H9 (cell line): ENCODE results near the gene NEUROD4. TPM values are rescaled to one million over a fixed set of nuclear protein-coding genes. Genes with fewer than 3 reads are reported as not detected.
A peak's percentile ranks its signal among the peaks of the same experiment; 100 is the strongest.

Experiments
- DNase-seq: peaks from one replicate; pipeline ENCODE4 v3.0.0-alpha.2; 2017
- H2AFZ ChIP-seq: one replicate; pipeline ENCODE4 v1.6.1; 2013; ENCODE audit warnings: mild to moderate bottlenecking, low read length, control low read depth, moderate library complexity
- H2AK5ac ChIP-seq: 2 replicates; pipeline ENCODE4 v1.6.1; 2013; ENCODE audit warnings: low read length, control low read depth, mixed read lengths; ENCODE audit not compliant: insufficient read length
- H2BK120ac ChIP-seq: one replicate; pipeline ENCODE4 v1.6.1; 2013; ENCODE audit warnings: low read depth, mild to moderate bottlenecking, low read length, control low read depth, inconsistent platforms; ENCODE audit not compliant: poor library complexity, severe bottlenecking
- H2BK12ac ChIP-seq: 2 replicates; pipeline ENCODE4 v1.6.1; 2013; ENCODE audit warnings: low read length, control low read depth, mixed read lengths, low read depth; ENCODE audit not compliant: insufficient read length
- H2BK15ac ChIP-seq: 2 replicates; pipeline ENCODE4 v1.6.1; 2013; ENCODE audit warnings: low read depth, low read length, control low read depth
- H2BK20ac ChIP-seq: one replicate; pipeline ENCODE4 v1.6.1; 2013; ENCODE audit warnings: low read depth, mild to moderate bottlenecking, low read length, control low read depth, inconsistent platforms; ENCODE audit not compliant: poor library complexity, severe bottlenecking
- H2BK5ac ChIP-seq: 2 replicates; pipeline ENCODE4 v1.6.1; 2013; ENCODE audit warnings: low read length, control low read depth, mixed read lengths; ENCODE audit not compliant: insufficient read length
- H3K14ac ChIP-seq: 2 replicates; pipeline ENCODE4 v1.6.1; 2013; ENCODE audit warnings: low read length, control low read depth; ENCODE audit not compliant: insufficient read depth
- H3K18ac ChIP-seq: 2 replicates; pipeline ENCODE4 v1.6.1; 2013; ENCODE audit warnings: low read depth, mild to moderate bottlenecking, mixed read lengths, low read length, control low read depth; ENCODE audit not compliant: insufficient read length
- H3K23ac ChIP-seq: 2 replicates; pipeline ENCODE4 v1.6.1; 2013; ENCODE audit warnings: low read length, control low read depth, mixed read lengths, low read depth; ENCODE audit not compliant: insufficient read length
- H3K23me2 ChIP-seq: 2 replicates; pipeline ENCODE4 v1.6.1; 2013; ENCODE audit warnings: low read depth, mild to moderate bottlenecking, mixed read lengths, low read length, control low read depth; ENCODE audit not compliant: insufficient read length, poor library complexity, severe bottlenecking
- H3K27ac ChIP-seq: 2 replicates; pipeline ENCODE4 v1.5.1; 2013; ENCODE audit warnings: low read length, control low read depth, mixed read lengths, low read depth; ENCODE audit not compliant: insufficient read length
- H3K27me3 ChIP-seq: 2 replicates; pipeline ENCODE4 v1.6.1; 2013; ENCODE audit warnings: low read length, control low read depth, inconsistent platforms; ENCODE audit not compliant: insufficient read depth
- H3K4ac ChIP-seq: 2 replicates; pipeline ENCODE4 v1.6.1; 2013; ENCODE audit warnings: low read depth, mild to moderate bottlenecking, control low read depth, inconsistent platforms, low read length, moderate library complexity
- H3K4me1 ChIP-seq: 2 replicates; pipeline ENCODE4 v1.6.1; 2013; ENCODE audit warnings: low read length, control low read depth, inconsistent platforms; ENCODE audit not compliant: insufficient read depth
- H3K4me2 ChIP-seq: 2 replicates; pipeline ENCODE4 v1.6.1; 2013; ENCODE audit warnings: low read length, control low read depth, mixed read lengths; ENCODE audit not compliant: insufficient read length, insufficient read depth
- H3K56ac ChIP-seq: 2 replicates; pipeline ENCODE4 v1.6.1; 2013; ENCODE audit warnings: low read depth, mild to moderate bottlenecking, mixed read lengths, low read length, control low read depth; ENCODE audit not compliant: insufficient read length
- H3K79me1 ChIP-seq: 2 replicates; pipeline ENCODE4 v1.6.1; 2013; ENCODE audit warnings: low read depth, mild to moderate bottlenecking, moderate library complexity, low read length, control low read depth, inconsistent platforms; ENCODE audit not compliant: insufficient read depth, poor library complexity, severe bottlenecking
- H3K79me2 ChIP-seq: 2 replicates; pipeline ENCODE4 v1.6.1; 2013; ENCODE audit warnings: low read length, control low read depth, inconsistent platforms; ENCODE audit not compliant: insufficient read depth
- H3K9ac ChIP-seq: 2 replicates; pipeline ENCODE4 v1.6.1; 2013; ENCODE audit warnings: low read length, control low read depth, mixed read lengths; ENCODE audit not compliant: insufficient read length; ENCODE audit errors: extremely low read depth
- H3K9me3 ChIP-seq: one replicate; pipeline ENCODE4 v1.6.1; 2013; ENCODE audit warnings: low read depth, low read length, inconsistent platforms; ENCODE audit not compliant: control insufficient read depth
- H3T11ph ChIP-seq: one replicate; pipeline ENCODE4 v1.6.1; 2013; ENCODE audit warnings: mild to moderate bottlenecking, low read length, control low read depth, inconsistent platforms
- H4K20me1 ChIP-seq: one replicate; pipeline ENCODE4 v1.6.1; 2013; ENCODE audit not compliant: control insufficient read depth, insufficient read length, insufficient read depth
- H4K5ac ChIP-seq: 2 replicates; pipeline ENCODE4 v1.6.1; 2013; ENCODE audit warnings: low read depth, mild to moderate bottlenecking, mixed read lengths, low read length, control low read depth; ENCODE audit not compliant: insufficient read length
- H4K8ac ChIP-seq: replicated peaks from 2 replicates; pipeline ENCODE4 v1.6.1; 2013; ENCODE audit warnings: low read length, control low read depth, mixed read lengths, low read depth; ENCODE audit not compliant: insufficient read length
- H4K91ac ChIP-seq: 2 replicates; pipeline ENCODE4 v1.6.1; 2013; ENCODE audit warnings: low read depth, mild to moderate bottlenecking, moderate library complexity, mixed read lengths, low read length, control low read depth; ENCODE audit not compliant: insufficient read length
- H3K27ac Mint-ChIP-seq, 3 experiments: 2 replicates in 2 of 3; 3 replicates in 1 of 3; pipeline ENCODE4 v1.8.0; 2020 to 2021; ENCODE audit warnings: mixed read lengths in 3 of 3, mild to moderate bottlenecking in 1 of 3, moderate library complexity in 1 of 3
- H3K27me3 Mint-ChIP-seq: 2 replicates; pipeline ENCODE4 v1.8.0; 2021; ENCODE audit warnings: low read depth, mild to moderate bottlenecking, moderate library complexity, mixed read lengths
- H3K36me3 Mint-ChIP-seq, 3 experiments: 2 replicates in 2 of 3; 3 replicates in 1 of 3; pipeline ENCODE4 v1.8.0; 2020 to 2021; ENCODE audit warnings: low read depth in 3 of 3, mixed read lengths in 3 of 3; ENCODE audit not compliant: insufficient read depth in 1 of 3
- H3K4me1 Mint-ChIP-seq, 2 experiments: 2 replicates each; pipeline ENCODE4 v1.8.0; 2020; ENCODE audit warnings: mixed read lengths in 2 of 2
- H3K4me3 Mint-ChIP-seq, 2 experiments: 2 replicates in 1 of 2; 3 replicates in 1 of 2; pipeline ENCODE4 v1.8.0; 2020 to 2021; ENCODE audit warnings: mild to moderate bottlenecking in 2 of 2, mixed read lengths in 2 of 2, moderate library complexity in 1 of 2
- H3K9me3 Mint-ChIP-seq, 2 experiments: 2 replicates in 1 of 2; 3 replicates in 1 of 2; pipeline ENCODE4 v1.8.0; 2020; ENCODE audit warnings: mild to moderate bottlenecking in 2 of 2, mixed read lengths in 2 of 2, moderate library complexity in 1 of 2
- CTCF ChIP-seq: fragments of 200-600 bp; sonication (generic); conservative IDR thresholded peaks from 3 replicates; pipeline ENCODE4 v1.8.0; 2021; ENCODE audit warnings: antibody characterized with exemption, mild to moderate bottlenecking
- WGBS: extraction: QIAGEN DNeasy Blood & Tissue Kit; methylation state at CpG from one replicate; pipeline ENCODE4 v1.1.7; 2013; ENCODE audit warnings: missing lambda C conversion rate, low lambda C conversion rate, mixed read lengths; ENCODE audit not compliant: insufficient read length; ENCODE audit errors: extremely low coverage; 5-methylcytosine and 5-hydroxymethylcytosine counted together
- total RNA-seq: library from RNA; stranded (reverse); gene quantifications from 2 replicates; pipeline ENCODE4 v1.2.1, GENCODE V29; 2021

Gene NEUROD4
- total RNA-seq, 1 experiment from 2014 or later: not detected

- no peak overlapping the region for H3K27ac ChIP-seq
- no peak overlapping the region for H2AFZ ChIP-seq
- no peak overlapping the region for H3K18ac ChIP-seq
- no peak overlapping the region for H3K14ac ChIP-seq
- H3K9ac ChIP-seq: no peak overlapping the region
- H3K79me2 ChIP-seq: no peaks in the 10 kb centered on the region
- no peak overlapping the region for H2BK15ac ChIP-seq
- no peak overlapping the region for H3K4me2 ChIP-seq
- H2BK12ac ChIP-seq: no peak overlapping the region
- no peaks in the 10 kb centered on the region for H4K20me1 ChIP-seq
- no peaks in the 10 kb centered on the region for H3K9me3 ChIP-seq
- no peak overlapping the region for H2BK20ac ChIP-seq
- no peaks in the 10 kb centered on the region; a peak in 1 of 7 replicates for H3K36me3 Mint-ChIP-seq
- DNase-seq: no peak
- no peak overlapping the region for H2AK5ac ChIP-seq
- H3K4me1 Mint-ChIP-seq: peaks cover 3 to 4% of the 10 kb centered on the region in 2 experiments
- no peak overlapping the region for H3K23ac ChIP-seq
- H4K5ac ChIP-seq: no peak overlapping the region
- no peak overlapping the region for H3K4ac ChIP-seq
- H3K9me3 Mint-ChIP-seq: no peaks in the 10 kb centered on the region; a peak in 1 of 5 replicates
- no peaks in the 10 kb centered on the region for H3K4me1 ChIP-seq
- no peaks in the 10 kb centered on the region; the same call in 1 of the 2 replicates for H3K27me3 Mint-ChIP-seq
- H3K56ac ChIP-seq: no peak overlapping the region
- peak overlapping the region in 1 of 3 experiments; percentile 8; a peak in 1 of 7 replicates for H3K27ac Mint-ChIP-seq
- no peaks in the 10 kb centered on the region for H3K27me3 ChIP-seq
- no CpG with 5 or more reads among the region's 9 CpGs for WGBS
- no peak overlapping the region for H2BK5ac ChIP-seq
- no peaks in the 10 kb centered on the region for H3K79me1 ChIP-seq
- no peak overlapping the region for H4K91ac ChIP-seq
- no peak overlapping the region for H3K4me3 Mint-ChIP-seq
- no peak for TF ChIP-seq CTCF
- H3K23me2 ChIP-seq: no peaks in the 10 kb centered on the region
- no peak overlapping the region for H2BK120ac ChIP-seq
- no peak overlapping the region for H3T11ph ChIP-seq
- H4K8ac ChIP-seq: no peak overlapping the region
Observed at GRCh38 chr12:54991161-54991990, 28.4 kb upstream of the NEUROD4 start.
